PC-3 (cell line): ENCODE measurements around the gene ICE2.

Experiments used
- CTCF ChIP-seq: fragments of 300-600 bp; sonication (generic); conservative IDR thresholded peaks from 2 replicates; pipeline ENCODE4 v1.5.1; 2017; ENCODE audit warnings: antibody characterized with exemption, low read depth, mild to moderate bottlenecking, low read length
- EZH2phosphoT487 ChIP-seq: fragments of 300-600 bp; sonication (generic); IDR thresholded peaks from 2 replicates; pipeline ENCODE4 v1.6.1; 2018; ENCODE audit warnings: mild to moderate bottlenecking, antibody characterized with exemption, low read length, borderline replicate concordance

DNA sequence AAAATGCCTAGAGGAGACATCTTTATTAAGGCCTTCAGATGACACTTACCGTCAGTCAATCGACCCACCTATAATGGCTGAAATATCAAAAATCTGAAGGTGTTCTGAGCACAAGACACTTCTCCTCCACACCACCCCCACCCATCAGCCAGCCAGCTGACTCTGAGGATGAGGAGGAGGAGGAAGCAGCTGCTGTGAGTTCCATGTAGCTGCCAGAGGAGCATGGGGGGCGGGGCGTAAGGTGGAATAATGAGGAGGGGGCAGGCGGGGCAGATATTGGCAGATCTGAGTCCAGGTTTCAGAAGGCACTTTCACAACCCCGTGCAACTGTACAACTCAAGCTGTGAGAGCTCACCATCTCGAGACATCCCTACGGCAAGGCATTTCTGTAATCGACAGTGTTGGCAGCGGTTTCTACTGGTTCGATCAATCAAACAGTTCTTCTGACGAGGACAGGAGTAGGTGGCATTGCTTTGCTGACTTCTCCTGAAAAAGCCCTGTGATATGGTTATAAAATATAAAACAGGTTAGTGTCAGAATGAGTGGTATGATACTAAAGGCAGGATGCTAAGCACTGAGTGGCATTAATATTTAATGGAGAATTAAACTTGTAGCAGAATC lies 35.4 kb upstream of the ICE2 start:
- TF ChIP-seq CTCF (no peak), EZH2phosphoT487 (no peak)
